Thyroid gland (tissue), 4 donors: ENCODE data around the gene PNMA6E. TPM values are rescaled to one million over a fixed set of nuclear protein-coding genes. Genes with fewer than 3 reads are reported as not detected.

Experiments
- DNase-seq, 2 donors: peaks; one replicate each; pipeline ENCODE4 v3.0.0-alpha.2; 2019
- H3K27ac ChIP-seq, 3 donors: fragments of 200-600 bp; sonication (generic); 1 replicate in 2 of 3; 2 replicates in 1 of 3; pipeline ENCODE4 v1.5.1; 2016 to 2019; ENCODE audit warnings: mild to moderate bottlenecking in 1 of 3, moderate library complexity in 1 of 3
- H3K27me3 ChIP-seq: fragments of 200-600 bp; sonication (generic); one replicate; pipeline ENCODE4 v1.5.1; 2019
- H3K36me3 ChIP-seq, 2 donors: fragments of 200-600 bp; sonication (generic); one replicate each; pipeline ENCODE4 v1.5.1; 2016 to 2019
- H3K4me1 ChIP-seq, 2 donors: fragments of 200-600 bp; sonication (generic); one replicate each; pipeline ENCODE4 v1.5.1; 2017 to 2019
- H3K4me3 ChIP-seq, 3 donors: fragments of 200-600 bp; sonication (generic); replicated peaks in 1 of 3; 1 replicate in 2 of 3; 2 replicates in 1 of 3; pipeline ENCODE4 v1.5.1; 2016; ENCODE audit warnings: mild to moderate bottlenecking in 1 of 3
- H3K9me3 ChIP-seq: fragments of 200-600 bp; sonication (generic); one replicate; pipeline ENCODE4 v1.5.1; 2017
- POLR2A ChIP-seq, 2 donors: fragments of 450-650 bp; IDR thresholded peaks; one replicate each; pipeline ENCODE4 v1.6.1; 2017; ENCODE audit warnings: antibody characterized with exemption in 2 of 2, mild to moderate bottlenecking in 2 of 2, moderate library complexity in 1 of 2
- WGBS, 2 donors: methylation state at CpG; one replicate each; pipeline ENCODE4 v1.1.5; 2017; 5-methylcytosine and 5-hydroxymethylcytosine counted together
- intact Hi-C: fragments of 100-400 bp; cut with DNase I; formaldehyde crosslinking; loops from one replicate; pipeline ENCODE4 v1.15.1; 2023
- total RNA-seq, 4 donors: library from RNA; depleted of rRNA; stranded (reverse); fragments of >200 nt; gene quantifications; one replicate each; pipeline ENCODE4 v1.2.3, GENCODE V29; 2016
- TF ChIP-seq, protein P1 (sequence below), 6 experiments: fragments of 200-600 bp in 3 of 6; fragments of 450-650 bp in 3 of 6; sonication (generic) in 3 of 6; IDR thresholded peaks; one replicate each; pipeline ENCODE4 v1.5.1; 2016 to 2019; ENCODE audit warnings: antibody characterized with exemption in 6 of 6, mild to moderate bottlenecking in 2 of 6, inconsistent platforms in 1 of 6, moderate library complexity in 1 of 6

The PNMA6E gene
- total RNA-seq, 4 donors from 2014 or later = not detected

GRCh38 chrX:153381684-153382532 is 19.2 kb downstream of the PNMA6E start:
- intact Hi-C loops = no loop called here

GRCh38 chrX:153380691-153381090 is 20.5 kb downstream of the PNMA6E start:
- 47 to 53% methylated on average over 3 to 5 of the region's 9 CpGs for WGBS, 2 donors
- no peak overlapping the region for H3K27ac ChIP-seq
- no peaks in the 10 kb centered on the region for H3K36me3 ChIP-seq
- peaks cover 0 to 5% of the 10 kb centered on the region in 2 donors for H3K4me1 ChIP-seq
- TF ChIP-seq, protein P1, sequence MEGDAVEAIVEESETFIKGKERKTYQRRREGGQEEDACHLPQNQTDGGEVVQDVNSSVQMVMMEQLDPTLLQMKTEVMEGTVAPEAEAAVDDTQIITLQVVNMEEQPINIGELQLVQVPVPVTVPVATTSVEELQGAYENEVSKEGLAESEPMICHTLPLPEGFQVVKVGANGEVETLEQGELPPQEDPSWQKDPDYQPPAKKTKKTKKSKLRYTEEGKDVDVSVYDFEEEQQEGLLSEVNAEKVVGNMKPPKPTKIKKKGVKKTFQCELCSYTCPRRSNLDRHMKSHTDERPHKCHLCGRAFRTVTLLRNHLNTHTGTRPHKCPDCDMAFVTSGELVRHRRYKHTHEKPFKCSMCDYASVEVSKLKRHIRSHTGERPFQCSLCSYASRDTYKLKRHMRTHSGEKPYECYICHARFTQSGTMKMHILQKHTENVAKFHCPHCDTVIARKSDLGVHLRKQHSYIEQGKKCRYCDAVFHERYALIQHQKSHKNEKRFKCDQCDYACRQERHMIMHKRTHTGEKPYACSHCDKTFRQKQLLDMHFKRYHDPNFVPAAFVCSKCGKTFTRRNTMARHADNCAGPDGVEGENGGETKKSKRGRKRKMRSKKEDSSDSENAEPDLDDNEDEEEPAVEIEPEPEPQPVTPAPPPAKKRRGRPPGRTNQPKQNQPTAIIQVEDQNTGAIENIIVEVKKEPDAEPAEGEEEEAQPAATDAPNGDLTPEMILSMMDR (IDR thresholded peaks at IDR 0.05) = no peak
- TF ChIP-seq POLR2A (IDR thresholded peaks at IDR 0.05) = no peak
- no peaks in the 10 kb centered on the region for H3K27me3 ChIP-seq
- DNase-seq = peak; percentile 8 to 20
- H3K9me3 ChIP-seq = no peaks in the 10 kb centered on the region
- intact Hi-C loops = no loop called here
- no peak overlapping the region for H3K4me3 ChIP-seq

More at GRCh38 chrX:153381684-153382532, 19.2 kb downstream of the PNMA6E start:
- no peak overlapping the region for H3K27ac ChIP-seq
- WGBS, 2 donors = 40 to 55% methylated on average over 1 to 9 of the region's 12 CpGs
- TF ChIP-seq, protein P1 (IDR thresholded peaks at IDR 0.05) = no peak
- TF ChIP-seq POLR2A (IDR thresholded peaks at IDR 0.05) = no peak
- no peaks in the 10 kb centered on the region for H3K9me3 ChIP-seq
- DNase-seq = peak in 1 of 2 donors; percentile 22
- H3K36me3 ChIP-seq = no peaks in the 10 kb centered on the region
- H3K27me3 ChIP-seq = no peaks in the 10 kb centered on the region
- no peak overlapping the region for H3K4me3 ChIP-seq
- peaks cover 0 to 5% of the 10 kb centered on the region in 2 donors for H3K4me1 ChIP-seq

- Histone ChIP-seq H3K4me3 (no peak overlapping the region), H3K36me3 (no peaks in the 10 kb centered on the region), H3K27me3 (no peaks in the 10 kb centered on the region), H3K27ac (no peak overlapping the region), H3K4me1 (peaks cover 0 to 5% of the 10 kb centered on the region in 2 donors), H3K9me3 (no peaks in the 10 kb centered on the region)
- intact Hi-C loops = no loop called here
- TF ChIP-seq, protein P1 (IDR thresholded peaks at IDR 0.05) = no peak
- no peak for TF ChIP-seq POLR2A (IDR thresholded peaks at IDR 0.05)
- 40 to 60% methylated on average over 10 of the region's 13 CpGs for WGBS, 2 donors
- DNase-seq = peak; percentile 41 to 63
Observed at GRCh38 chrX:153379971-153380581, 21.1 kb downstream of the PNMA6E start.

DNA sequence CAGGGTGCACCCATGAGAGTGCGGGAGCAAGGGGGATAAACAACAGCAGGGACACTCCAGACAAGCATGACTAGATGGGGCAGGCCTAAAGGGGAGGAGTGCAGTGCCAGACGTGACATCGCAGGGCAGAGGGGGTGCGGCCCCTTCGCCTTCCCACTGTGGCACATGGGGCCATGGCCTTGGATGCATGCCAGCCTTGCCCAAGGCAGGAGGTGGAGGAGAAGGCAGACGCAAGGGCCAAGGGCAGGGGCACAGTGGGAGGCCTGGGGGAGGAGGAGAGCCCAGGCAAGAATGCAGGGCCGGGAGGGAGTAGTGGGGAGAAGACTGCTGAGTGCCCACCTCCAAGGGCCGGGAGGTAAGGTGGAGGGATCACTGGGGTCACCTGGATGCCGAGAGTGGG is 21.6 kb downstream of the PNMA6E start:
- Histone ChIP-seq H3K27ac (no peak overlapping the region), H3K36me3 (no peaks in the 10 kb centered on the region), H3K27me3 (no peaks in the 10 kb centered on the region), H3K4me3 (no peak overlapping the region), H3K4me1 (peaks cover 0 to 5% of the 10 kb centered on the region in 2 donors), H3K9me3 (no peaks in the 10 kb centered on the region)
- WGBS, 2 donors = 53 to 60% methylated on average over 3 to 7 of the region's 9 CpGs
- peak; percentile 7 to 11 for DNase-seq
- intact Hi-C loops = no loop called here
- TF ChIP-seq, protein P1 (IDR thresholded peaks at IDR 0.05) = no peak
- no peak for TF ChIP-seq POLR2A (IDR thresholded peaks at IDR 0.05)

- H3K36me3 ChIP-seq = no peaks in the 10 kb centered on the region
- no peak for DNase-seq
- H3K9me3 ChIP-seq = no peaks in the 10 kb centered on the region
- no peak overlapping the region for H3K4me3 ChIP-seq
- peaks cover 0 to 5% of the 10 kb centered on the region in 2 donors for H3K4me1 ChIP-seq
- H3K27me3 ChIP-seq = no peaks in the 10 kb centered on the region
- H3K27ac ChIP-seq = no peak overlapping the region
- 93% methylated on average over 3 of the region's 4 CpGs; no CpG with 5 or more reads in 1 of the 2 donors for WGBS, 2 donors
- TF ChIP-seq, protein P1 (IDR thresholded peaks at IDR 0.05) = no peak
- no peak for TF ChIP-seq POLR2A (IDR thresholded peaks at IDR 0.05)
- intact Hi-C loops = no loop called here
Observed at GRCh38 chrX:153378607-153379006, 22.5 kb downstream of the PNMA6E start.
